ENCODE data around the gene TEX264.

TEX264 gene

DNA sequence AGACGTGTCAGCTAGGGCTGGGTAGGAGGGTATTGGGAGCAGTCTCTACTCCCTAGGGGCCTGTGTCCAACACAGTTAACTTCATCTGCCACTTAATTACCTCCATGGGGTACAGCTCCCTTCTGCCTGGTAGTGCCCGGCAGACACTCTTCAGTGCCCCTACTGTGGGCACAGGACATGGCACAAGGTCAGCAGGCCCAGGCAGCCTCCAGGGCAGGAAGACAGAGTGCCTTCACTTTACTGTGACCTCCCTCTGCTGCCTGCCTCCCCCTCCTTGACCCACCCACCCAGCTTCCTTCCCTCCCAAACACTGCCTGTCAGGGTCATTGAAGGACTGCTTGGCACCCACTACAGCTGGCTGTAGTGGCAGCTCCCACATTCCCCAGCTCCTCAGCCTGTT lies 29.4 kb downstream of the TEX264 start:
- DNase-seq = no peak

DNA sequence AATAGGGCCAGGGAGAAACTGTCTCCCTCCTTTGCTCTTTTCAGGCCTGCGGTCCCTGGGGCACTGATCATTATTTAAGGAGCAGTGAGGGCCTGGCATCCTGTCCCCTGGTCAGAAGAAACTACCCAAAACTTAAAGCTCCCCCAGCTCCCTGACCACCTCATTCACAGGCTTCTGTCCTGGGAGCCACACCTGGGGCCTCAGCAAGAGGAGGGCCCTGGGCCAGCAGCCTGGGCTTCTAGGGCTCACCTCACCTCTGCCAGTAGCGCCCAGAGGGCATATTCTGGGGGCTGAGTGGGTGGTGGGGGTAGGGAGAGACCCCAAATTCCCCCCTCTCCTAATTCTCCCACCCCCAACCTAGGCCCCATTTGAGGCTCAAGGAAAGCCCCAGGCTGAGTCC lies 31.1 kb downstream of the TEX264 start:
- no peak for DNase-seq

DNA sequence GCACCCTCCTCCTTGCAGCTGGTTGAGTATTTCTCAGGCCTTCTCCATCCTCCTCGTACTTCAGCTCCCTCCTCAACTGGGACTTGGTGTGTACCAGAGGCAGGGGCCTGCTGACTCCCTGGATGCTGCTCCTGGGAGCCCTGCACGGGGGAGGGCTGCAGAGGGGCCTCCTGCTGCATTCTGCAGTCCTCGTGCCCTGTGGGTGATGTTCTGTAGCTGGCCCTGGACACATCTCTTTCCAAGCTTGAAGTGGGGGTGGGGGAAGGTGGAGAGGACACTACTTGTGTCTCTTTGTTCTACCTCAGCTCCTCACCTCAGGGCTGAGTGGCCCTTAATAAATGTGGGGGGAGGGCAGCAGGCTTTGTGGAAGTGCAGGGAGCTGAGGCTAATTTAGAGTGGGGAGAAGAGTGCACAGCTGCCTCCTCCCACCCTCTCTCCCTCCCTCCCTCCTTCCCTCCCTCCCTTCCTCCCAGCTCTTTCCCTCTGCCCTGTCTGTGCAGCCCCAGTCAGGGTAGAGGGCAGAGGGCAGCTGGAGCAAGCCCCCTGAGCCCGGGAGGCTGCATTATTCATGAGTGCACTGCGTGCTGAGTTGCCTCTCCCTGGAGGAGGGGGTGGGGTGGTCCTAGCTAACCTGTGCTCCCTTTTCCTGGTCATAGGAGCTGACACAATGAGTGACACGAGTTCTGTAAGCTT lies 32.2 kb downstream of the TEX264 start:
- no peak for DNase-seq

GRCh38 chr3:51703761-51704510 lies 32.9 kb downstream of the TEX264 start:
- DNase-seq = no peak

DNA sequence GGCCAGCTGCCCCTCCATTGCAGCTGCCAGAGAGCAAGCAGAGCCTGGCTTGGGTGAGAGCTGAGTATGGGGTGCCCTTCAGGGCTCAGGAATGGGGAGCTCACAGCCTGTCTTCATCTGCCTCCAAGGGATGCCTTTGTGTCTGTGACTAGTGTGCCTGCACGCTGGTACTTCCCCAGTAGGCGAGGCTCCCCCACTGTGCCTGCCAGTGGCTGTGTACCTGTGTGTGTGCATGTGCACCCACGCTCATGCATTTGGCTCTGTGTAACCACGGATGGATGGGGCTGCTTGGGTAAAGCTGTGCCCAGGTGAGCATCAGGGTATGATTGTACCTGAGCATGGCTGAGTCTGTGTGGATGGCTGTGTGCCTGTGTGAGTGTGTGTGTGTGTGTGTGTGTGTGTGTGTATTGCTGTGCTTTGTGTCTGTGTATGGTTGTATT lies 33.5 kb downstream of the TEX264 start:
- no peak for DNase-seq

DNA sequence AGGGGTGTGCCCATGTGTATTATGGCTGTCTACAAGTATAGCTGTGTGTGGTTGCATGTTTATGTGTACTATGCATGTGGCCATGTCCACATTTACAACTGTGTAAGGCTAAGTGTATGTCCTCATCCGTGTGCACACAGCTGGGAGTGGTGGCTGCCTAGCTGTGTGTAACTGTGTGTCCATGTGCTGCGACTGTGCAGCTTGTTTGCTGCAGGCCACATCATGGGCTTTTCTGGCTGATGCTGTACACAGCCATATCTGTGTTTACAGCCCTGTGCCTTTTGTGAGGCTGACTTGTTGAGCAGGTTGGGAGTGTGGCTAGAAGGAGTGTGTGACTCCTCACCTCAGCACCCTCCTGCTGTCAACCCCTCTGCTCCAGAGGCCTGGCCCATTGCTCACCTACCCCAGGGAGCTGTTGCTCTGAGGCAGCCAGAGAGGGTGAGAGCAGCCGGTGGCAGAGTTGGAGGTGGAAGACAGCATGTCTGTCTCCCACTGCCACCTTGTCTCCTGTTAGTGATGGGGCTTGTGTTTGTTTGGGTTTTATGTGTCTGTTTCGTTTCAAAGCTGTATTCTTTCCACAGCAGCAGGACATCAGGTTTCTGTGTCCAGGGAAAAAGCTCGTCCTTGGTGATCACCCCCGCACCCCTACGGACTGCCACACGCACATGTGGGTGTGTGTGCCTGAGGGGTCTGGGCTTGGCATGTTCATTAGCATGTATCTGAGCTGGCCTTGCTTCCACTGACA lies 34.4 kb downstream of the TEX264 start:
- no peak for DNase-seq

DNA sequence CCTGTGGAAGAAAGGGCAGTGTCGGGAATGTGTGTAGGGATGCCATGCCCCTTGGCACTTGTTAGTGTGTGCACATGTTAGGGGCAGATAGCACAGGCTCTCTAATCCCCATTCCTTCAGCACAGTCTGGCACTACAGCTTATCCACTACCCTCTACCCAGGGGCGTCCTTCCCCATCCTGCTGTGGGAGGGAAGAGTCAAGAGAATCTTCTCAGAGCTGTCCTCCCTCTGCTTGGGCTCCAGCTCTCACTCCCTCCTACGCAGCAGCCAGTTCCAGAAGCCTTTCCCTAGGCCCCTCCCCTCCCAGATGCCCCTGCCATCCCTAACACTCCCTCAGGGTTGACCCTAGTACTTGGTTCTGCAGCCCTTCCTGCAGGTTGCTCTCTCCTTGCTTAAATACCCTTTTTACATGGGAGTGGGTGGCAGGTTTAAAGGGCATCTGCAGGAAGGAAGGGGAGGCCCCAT lies 35.0 kb downstream of the TEX264 start:
- DNase-seq = no peak

- DNase-seq = peak; percentile 76
These were observed 36.0 kb downstream of the TEX264 start, which contains the start of gene GRM2 for GRCh38 chr3:51706788-51707731. Gene GRM2 (plus strand): TSS chr3:51707068. CDS start chr3:51708984, 1,916 bp downstream.

GRCh38 chr3:51708216-51708845 lies 37.3 kb downstream of the TEX264 start:
- DNase-seq = no peak

- no peak for DNase-seq
These were observed 38.0 kb downstream of the TEX264 start for GRCh38 chr3:51709004-51709420.

DNA sequence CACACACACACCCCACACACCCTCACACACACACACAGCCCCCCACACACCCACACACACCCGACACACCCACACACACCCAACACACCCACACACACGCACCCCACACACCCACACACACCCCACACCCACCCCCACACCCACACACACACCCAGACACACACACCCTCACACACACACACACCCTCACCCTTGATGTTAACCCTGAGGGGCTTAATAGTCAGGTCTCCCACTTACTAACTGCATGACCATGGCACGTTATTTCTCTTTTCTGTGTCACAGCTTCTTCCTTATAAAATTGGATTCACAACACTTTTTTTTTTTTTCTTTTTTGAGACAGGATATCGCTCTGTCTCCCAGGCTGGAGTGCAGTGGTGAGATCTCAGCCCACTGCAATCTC lies 38.6 kb downstream of the TEX264 start:
- no peak for DNase-seq

DNA sequence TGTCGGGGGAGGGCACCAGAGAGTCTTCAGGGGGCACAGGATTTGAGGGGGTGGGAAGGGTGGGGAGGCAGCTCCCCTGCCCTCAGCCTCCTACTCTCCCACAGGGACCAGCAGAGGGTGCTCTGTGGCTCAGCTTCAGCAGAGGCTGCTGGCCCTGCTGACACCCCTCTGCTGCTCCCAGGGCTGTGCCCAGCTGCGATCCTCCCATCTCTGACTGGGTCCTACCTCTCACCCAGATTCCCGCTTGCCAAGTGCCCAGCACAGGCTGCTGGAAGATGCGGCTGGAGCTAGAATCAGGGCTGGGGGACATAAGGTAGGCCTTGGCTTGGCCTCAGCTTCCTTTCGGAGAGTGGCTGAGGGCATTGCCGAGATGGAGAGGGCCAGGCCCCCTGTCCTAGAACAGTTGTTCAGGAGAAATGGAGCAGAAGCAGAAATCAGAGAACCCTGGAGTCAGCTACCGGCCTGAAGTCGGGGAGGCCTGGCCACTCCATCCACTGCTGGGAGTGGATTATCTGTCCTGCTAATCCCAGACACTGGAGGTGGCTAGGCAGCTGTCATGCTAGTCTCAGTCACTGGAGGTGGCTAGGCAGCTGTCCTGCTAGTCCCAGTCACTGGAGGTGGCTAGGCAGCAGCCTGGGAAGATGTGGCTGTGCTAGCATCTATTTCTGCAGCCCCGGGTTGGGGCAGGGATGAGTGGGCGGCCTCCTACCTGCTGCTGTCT lies 39.7 kb downstream of the TEX264 start:
- DNase-seq = no peak

DNA sequence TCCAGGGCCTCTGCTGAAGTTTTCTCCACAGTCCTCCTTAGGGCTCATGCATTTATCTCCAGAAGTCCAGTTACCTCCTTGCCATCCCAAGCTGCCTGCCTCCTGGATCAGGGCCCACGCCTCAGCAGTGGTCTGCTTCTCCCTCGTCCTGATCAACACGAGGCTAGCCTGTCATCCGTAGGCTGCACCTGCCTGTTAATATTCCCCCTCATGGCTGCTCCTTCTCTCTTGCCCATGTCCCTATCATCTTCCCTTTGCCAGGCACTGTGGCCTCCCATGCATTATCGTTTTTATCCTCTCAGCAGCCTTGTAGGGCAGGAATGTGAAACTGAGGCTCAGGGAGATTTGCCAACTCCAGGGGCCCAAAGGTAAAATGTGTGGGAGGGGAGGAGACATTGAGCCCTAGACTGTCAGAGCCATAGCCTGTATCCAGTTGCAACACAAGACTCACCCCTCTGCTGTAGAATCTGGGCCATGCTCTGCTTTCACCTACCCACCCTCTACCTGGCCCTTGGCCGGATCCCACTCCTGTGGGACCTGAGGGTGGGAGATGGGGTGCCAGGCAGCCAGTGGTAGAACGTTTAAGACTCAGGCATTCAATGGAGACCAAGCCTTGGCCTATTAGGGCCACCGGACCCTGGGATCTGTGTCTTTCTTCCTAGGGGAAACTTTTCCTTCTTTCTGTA lies 40.4 kb downstream of the TEX264 start:
- no peak for DNase-seq

DNA sequence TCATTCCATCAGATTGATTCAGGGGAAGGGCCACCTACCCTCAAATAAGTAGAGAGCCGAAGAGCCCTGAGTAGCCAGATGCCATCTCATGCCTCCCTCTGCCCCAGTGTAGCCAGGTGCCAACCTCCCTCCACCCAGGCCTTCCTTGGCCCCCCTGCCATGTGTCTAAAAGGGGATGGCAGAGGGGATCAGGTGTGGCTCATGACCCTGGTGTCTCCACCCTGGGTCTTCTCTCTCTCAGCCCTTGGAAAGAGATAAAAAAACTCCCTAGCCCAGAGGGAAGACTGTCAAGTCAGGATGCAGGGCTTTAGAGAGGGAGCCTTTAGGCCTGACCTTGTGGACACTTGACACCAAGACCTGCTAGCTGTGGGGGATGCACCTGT lies 41.0 kb downstream of the TEX264 start:
- DNase-seq = no peak

DNA sequence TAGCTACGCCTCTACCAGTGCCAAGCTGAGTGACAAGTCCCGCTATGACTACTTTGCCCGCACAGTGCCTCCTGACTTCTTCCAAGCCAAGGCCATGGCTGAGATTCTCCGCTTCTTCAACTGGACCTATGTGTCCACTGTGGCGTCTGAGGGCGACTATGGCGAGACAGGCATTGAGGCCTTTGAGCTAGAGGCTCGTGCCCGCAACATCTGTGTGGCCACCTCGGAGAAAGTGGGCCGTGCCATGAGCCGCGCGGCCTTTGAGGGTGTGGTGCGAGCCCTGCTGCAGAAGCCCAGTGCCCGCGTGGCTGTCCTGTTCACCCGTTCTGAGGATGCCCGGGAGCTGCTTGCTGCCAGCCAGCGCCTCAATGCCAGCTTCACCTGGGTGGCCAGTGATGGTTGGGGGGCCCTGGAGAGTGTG lies 41.5 kb downstream of the TEX264 start:
- DNase-seq = no peak

GRCh38 chr3:51712963-51713362 lies 41.9 kb downstream of the TEX264 start:
- DNase-seq = no peak

DNA sequence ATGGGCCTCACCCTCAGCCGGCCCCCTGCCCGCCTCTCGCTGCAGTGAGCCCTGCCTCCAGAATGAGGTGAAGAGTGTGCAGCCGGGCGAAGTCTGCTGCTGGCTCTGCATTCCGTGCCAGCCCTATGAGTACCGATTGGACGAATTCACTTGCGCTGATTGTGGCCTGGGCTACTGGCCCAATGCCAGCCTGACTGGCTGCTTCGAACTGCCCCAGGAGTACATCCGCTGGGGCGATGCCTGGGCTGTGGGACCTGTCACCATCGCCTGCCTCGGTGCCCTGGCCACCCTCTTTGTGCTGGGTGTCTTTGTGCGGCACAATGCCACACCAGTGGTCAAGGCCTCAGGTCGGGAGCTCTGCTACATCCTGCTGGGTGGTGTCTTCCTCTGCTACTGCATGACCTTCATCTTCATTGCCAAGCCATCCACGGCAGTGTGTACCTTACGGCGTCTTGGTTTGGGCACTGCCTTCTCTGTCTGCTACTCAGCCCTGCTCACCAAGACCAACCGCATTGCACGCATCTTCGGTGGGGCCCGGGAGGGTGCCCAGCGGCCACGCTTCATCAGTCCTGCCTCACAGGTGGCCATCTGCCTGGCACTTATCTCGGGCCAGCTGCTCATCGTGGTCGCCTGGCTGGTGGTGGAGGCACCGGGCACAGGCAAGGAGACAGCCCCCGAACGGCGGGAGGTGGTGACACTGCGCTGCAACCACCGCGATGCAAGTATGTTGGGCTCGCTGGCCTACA lies 44.4 kb downstream of the TEX264 start:
- DNase-seq = no peak

GRCh38 chr3:51715977-51716294 lies 44.9 kb downstream of the TEX264 start:
- no peak for DNase-seq

DNA sequence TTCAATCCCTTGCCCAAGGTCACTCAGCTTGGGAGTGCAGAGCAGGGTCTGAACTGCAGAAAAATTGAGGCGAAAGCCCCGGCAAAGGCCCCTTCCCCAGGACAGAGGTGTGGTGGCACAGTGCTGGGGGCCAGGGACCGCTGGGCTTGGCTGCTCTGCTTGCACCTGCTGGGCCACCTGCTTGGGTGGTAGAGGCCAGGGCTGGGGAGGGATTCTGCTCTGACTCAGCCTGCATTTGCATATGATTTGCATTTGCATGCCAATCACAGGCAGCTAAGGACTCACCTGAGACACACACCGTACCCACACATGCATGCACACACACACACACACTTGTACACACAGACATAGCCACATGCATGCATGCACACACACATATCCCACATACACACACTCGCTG lies 45.8 kb downstream of the TEX264 start:
- no peak for DNase-seq

DNA sequence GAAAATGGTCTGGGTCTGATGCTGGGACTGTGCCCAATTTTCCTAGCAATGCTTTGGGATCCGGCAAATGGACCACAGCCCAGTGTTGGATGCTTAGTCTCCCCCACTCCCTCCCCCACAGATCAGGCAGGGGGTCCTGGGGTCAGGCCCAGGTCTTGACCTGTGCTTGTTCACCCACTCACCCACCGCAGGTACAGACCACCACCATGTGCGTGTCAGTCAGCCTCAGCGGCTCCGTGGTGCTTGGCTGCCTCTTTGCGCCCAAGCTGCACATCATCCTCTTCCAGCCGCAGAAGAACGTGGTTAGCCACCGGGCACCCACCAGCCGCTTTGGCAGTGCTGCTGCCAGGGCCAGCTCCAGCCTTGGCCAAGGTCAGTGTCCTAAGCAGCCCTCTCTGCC lies 46.4 kb downstream of the TEX264 start:
- no peak for DNase-seq
